ENCODE data around the gene PHKA2.

PHKA2 gene

GRCh38 chrX:18888281-18888680 lies 95.6 kb downstream of the PHKA2 start:
- no peak overlapping the region for H3K4me2 ChIP-seq (ENCODE audit: insufficient read depth, low read length)
- H3K4me1 ChIP-seq (ENCODE audit: insufficient read depth, low read length) = no peaks in the 10 kb centered on the region
- peaks cover 1% of the 10 kb centered on the region; the same call in 1 of the 2 replicates for H3K36me3 ChIP-seq (ENCODE audit: insufficient read depth, low read length)
- no peaks in the 10 kb centered on the region for H4K20me1 ChIP-seq (ENCODE audit: insufficient read depth, low read length)
- no peaks in the 10 kb centered on the region for H3K27me3 ChIP-seq (ENCODE audit: insufficient read depth, low read length, poor library complexity)
- H3K4me3 ChIP-seq (ENCODE audit: low read depth in 1 of 2, low read length in 2 of 2) = no peak overlapping the region
- H3K9ac ChIP-seq (ENCODE audit: low read depth, low read length) = no peak overlapping the region
- no peak for TF ChIP-seq EZH2 (IDR thresholded peaks at IDR 0.05; ENCODE audit: borderline replicate concordance, low read depth, low read length, severe bottlenecking)
- DNase-seq (no peak), ATAC-seq (ENCODE audit: insufficient read depth, low read depth) (no peak)
- no peaks in the 10 kb centered on the region for H3K9me3 ChIP-seq (ENCODE audit: insufficient read depth, low read length, severe bottlenecking)
- H3K79me2 ChIP-seq (ENCODE audit: insufficient read depth, low read length) = no peaks in the 10 kb centered on the region
- H3K27ac ChIP-seq (ENCODE audit: low read length) = no peak overlapping the region
- H2AFZ ChIP-seq (ENCODE audit: low read depth, low read length) = no peak overlapping the region

GRCh38 chrX:18887825-18888212 lies 96.1 kb downstream of the PHKA2 start:
- ATAC-seq (ENCODE audit: insufficient read depth, low read depth) (no peak), DNase-seq (no peak)
- Histone ChIP-seq H3K4me1 (ENCODE audit: insufficient read depth, low read length) (no peaks in the 10 kb centered on the region), H4K20me1 (ENCODE audit: insufficient read depth, low read length) (no peaks in the 10 kb centered on the region), H3K36me3 (ENCODE audit: insufficient read depth, low read length) (no peaks in the 10 kb centered on the region), H3K9me3 (ENCODE audit: insufficient read depth, low read length, severe bottlenecking) (no peaks in the 10 kb centered on the region), H3K4me3 (ENCODE audit: low read depth in 1 of 2, low read length in 2 of 2) (no peak overlapping the region), H3K9ac (ENCODE audit: low read depth, low read length) (no peak overlapping the region), H3K4me2 (ENCODE audit: insufficient read depth, low read length) (no peak overlapping the region), H3K79me2 (ENCODE audit: insufficient read depth, low read length) (no peaks in the 10 kb centered on the region), H3K27me3 (ENCODE audit: insufficient read depth, low read length, poor library complexity) (no peaks in the 10 kb centered on the region), H3K27ac (ENCODE audit: low read length) (no peak overlapping the region), H2AFZ (ENCODE audit: low read depth, low read length) (no peak overlapping the region)
- no peak for TF ChIP-seq CTCF (IDR thresholded peaks at IDR 0.05; ENCODE audit: borderline replicate concordance, extremely low read depth, low read length, poor library complexity, severe bottlenecking)
- no peak for TF ChIP-seq EZH2 (IDR thresholded peaks at IDR 0.05; ENCODE audit: borderline replicate concordance, low read depth, low read length, severe bottlenecking)

- Histone ChIP-seq H3K27ac (ENCODE audit: low read length) (no peak overlapping the region), H3K4me1 (ENCODE audit: insufficient read depth, low read length) (no peaks in the 10 kb centered on the region), H3K9ac (ENCODE audit: low read depth, low read length) (no peak overlapping the region), H3K79me2 (ENCODE audit: insufficient read depth, low read length) (no peaks in the 10 kb centered on the region), H3K4me3 (ENCODE audit: low read depth in 1 of 2, low read length in 2 of 2) (no peak overlapping the region), H3K36me3 (ENCODE audit: insufficient read depth, low read length) (no peaks in the 10 kb centered on the region), H4K20me1 (ENCODE audit: insufficient read depth, low read length) (no peaks in the 10 kb centered on the region), H3K9me3 (ENCODE audit: insufficient read depth, low read length, severe bottlenecking) (no peaks in the 10 kb centered on the region), H3K4me2 (ENCODE audit: insufficient read depth, low read length) (no peak overlapping the region), H2AFZ (ENCODE audit: low read depth, low read length) (no peak overlapping the region), H3K27me3 (ENCODE audit: insufficient read depth, low read length, poor library complexity) (no peaks in the 10 kb centered on the region)
- ATAC-seq (ENCODE audit: insufficient read depth, low read depth) = no peak
- no peak for DNase-seq
- TF ChIP-seq EZH2 (IDR thresholded peaks at IDR 0.05; ENCODE audit: borderline replicate concordance, low read depth, low read length, severe bottlenecking) (no peak), CTCF (IDR thresholded peaks at IDR 0.05; ENCODE audit: borderline replicate concordance, extremely low read depth, low read length, poor library complexity, severe bottlenecking) (no peak)
Observed at GRCh38 chrX:18887177-18887824, 96.6 kb downstream of the PHKA2 start.

- ATAC-seq (ENCODE audit: insufficient read depth, low read depth) (no peak), DNase-seq (no peak)
- Histone ChIP-seq H3K4me3 (ENCODE audit: low read depth in 1 of 2, low read length in 2 of 2) (no peak overlapping the region), H3K36me3 (ENCODE audit: insufficient read depth, low read length) (no peaks in the 10 kb centered on the region), H3K4me2 (ENCODE audit: insufficient read depth, low read length) (no peak overlapping the region), H3K79me2 (ENCODE audit: insufficient read depth, low read length) (no peaks in the 10 kb centered on the region), H3K27me3 (ENCODE audit: insufficient read depth, low read length, poor library complexity) (no peaks in the 10 kb centered on the region), H3K9me3 (ENCODE audit: insufficient read depth, low read length, severe bottlenecking) (no peaks in the 10 kb centered on the region), H3K4me1 (ENCODE audit: insufficient read depth, low read length) (no peaks in the 10 kb centered on the region), H3K27ac (ENCODE audit: low read length) (no peak overlapping the region), H4K20me1 (ENCODE audit: insufficient read depth, low read length) (no peaks in the 10 kb centered on the region), H2AFZ (ENCODE audit: low read depth, low read length) (no peak overlapping the region), H3K9ac (ENCODE audit: low read depth, low read length) (no peak overlapping the region)
- TF ChIP-seq EZH2 (IDR thresholded peaks at IDR 0.05; ENCODE audit: borderline replicate concordance, low read depth, low read length, severe bottlenecking) (no peak), CTCF (IDR thresholded peaks at IDR 0.05; ENCODE audit: borderline replicate concordance, extremely low read depth, low read length, poor library complexity, severe bottlenecking) (no peak)
Observed at GRCh38 chrX:18886344-18887161, 97.4 kb downstream of the PHKA2 start.
